GM18517 (cell line): ENCODE results near the gene PLEKHA4.

Source experiments
- ATAC-seq: cut with Tn5 transposase; IDR thresholded peaks from one replicate; pipeline ENCODE4 v1.9.1; 2021; ENCODE audit warnings: mild to moderate bottlenecking, moderate library complexity; ENCODE audit not compliant: unreplicated experiment

Gene PLEKHA4

DNA sequence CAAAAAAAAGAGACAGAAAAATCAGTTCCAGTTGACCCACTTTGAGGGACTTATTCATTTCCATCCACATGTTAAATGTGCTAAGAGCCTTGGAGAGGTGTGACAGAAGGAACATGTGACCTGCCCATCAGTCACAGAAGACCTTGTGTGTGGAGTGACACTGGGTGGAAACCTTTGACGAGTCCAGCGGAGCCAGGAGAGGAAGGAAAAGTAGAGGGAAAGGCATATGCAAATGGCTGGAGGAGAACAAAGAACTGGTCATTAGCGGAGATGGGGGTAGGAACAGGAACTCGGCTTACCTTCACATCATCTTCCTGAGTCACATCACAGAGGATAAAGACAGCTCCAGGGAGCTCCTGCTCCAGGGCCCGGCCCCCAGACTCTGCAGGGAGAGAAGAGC lies 34.4 kb downstream of the PLEKHA4 start:
- no peak for ATAC-seq

GRCh38 chr19:48833049-48833448 lies 35.4 kb downstream of the PLEKHA4 start:
- ATAC-seq, result no peak

DNA sequence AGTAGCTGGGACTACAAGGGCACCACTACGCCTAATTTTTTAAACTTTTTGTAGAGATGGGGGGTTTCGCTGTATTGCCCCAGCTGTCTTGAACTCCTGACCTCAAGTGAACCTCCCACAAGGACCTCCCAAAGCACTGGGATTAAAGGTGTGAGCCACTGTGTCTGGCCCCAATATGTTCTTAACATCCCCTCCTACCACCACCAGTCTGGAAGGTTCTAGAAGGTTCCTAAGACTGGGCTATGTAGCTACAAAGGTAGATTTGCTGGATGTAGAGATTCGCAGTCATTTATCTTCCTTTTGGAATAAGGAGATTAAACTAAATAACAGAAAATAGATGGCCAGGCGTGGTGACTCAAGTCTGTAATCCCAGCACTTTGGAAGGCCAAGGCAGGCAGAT lies 37.5 kb downstream of the PLEKHA4 start:
- ATAC-seq, result no peak

GRCh38 chr19:48830088-48830487 lies 38.3 kb downstream of the PLEKHA4 start:
- ATAC-seq, result no peak

GRCh38 chr19:48826606-48827020 lies 41.8 kb downstream of the PLEKHA4 start:
- no peak for ATAC-seq

DNA sequence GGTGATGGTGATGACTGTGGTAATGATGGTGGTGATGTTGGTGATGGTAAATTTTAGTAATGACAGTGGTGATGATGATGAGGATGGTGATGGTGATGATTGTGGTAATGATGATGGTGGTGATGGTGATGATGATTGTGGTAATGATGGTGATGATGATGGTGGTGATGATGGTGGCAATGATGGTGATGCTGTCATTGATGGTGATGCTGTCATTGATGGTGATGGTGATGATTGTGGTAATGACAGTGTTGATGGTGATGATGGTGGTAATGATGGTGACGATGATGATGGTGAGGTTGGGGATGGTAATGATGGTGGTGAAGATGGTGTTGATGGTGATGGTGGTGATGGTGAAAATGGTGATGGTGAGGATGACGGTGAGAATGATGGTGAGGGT lies 45.9 kb downstream of the PLEKHA4 start:
- no peak for ATAC-seq

GRCh38 chr19:48821633-48822032 lies 46.8 kb downstream of the PLEKHA4 start:
- ATAC-seq, result no peak

DNA sequence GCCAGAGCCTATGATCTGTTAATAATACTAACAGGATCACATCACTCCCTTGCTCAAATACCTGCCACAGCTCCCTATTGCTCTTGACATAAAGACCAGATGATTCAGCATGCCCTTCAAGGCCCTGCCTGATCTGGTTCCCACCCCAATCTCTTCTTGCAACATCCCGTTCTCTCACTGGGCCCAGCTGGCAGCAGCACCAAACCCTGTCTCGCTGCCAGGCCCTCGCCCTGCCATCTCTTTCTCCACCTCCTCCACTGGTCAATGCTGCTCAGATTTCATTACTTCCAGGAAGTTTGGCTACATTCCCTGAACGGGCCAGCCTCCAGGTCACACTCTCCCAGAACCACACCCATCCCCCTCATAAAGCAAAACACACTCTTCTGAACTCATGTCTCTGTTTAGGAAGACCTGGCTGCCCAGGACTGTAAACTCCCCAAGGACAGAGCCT lies 49.0 kb downstream of the PLEKHA4 start:
- no peak for ATAC-seq

DNA sequence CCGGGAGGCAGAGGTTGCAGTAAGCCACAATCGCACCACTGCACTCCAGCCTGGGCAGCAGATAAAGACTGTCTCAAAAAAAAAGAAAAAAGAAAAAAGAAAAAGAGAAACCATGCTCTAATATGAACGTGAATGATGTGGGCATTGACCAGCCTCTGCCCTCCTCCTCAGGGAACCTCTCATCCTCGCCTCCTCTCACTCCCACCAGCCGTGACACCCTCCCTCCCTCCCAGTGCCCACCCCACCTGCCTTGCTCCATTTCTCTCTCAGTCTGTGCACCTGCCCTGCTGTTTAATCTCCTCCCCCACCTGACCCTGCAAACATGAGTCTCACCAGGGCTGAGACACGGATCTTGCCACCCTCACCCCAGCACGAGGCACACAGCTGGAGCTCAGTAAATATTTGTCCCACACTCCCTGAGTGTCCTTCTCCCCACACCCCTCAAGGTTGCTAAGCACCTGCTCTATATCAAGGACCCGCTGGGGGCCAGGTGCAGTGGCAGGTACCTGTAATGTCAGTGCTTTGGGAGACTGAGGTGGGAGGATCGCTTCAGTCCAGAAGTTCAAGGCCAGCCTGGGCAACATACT lies 50.1 kb downstream of the PLEKHA4 start:
- no peak for ATAC-seq

DNA sequence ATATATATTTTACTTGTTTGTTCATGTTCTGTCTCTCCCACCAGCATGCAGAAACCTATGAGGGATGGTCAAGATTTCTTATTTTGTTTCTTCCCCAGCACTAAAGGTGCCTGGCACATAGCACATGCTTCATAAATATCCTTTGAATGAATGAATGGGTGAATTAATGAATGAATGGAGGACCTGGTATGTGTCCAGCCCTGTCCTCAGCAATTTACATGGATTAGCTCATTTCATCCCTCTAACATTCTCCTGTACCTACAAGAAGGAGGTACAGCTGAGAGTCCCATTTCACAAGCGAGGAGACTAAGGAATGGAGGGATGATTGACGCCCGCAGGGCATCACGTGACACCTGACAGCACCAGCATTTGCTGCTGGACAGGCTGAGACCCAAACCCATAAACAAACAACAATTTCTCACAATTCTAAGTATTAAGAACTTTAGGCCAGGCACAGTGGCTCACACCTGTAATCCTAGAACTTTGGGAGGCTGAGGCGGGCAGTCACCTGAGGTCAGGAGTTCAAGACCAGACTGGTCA lies 50.8 kb downstream of the PLEKHA4 start:
- ATAC-seq, result no peak

DNA sequence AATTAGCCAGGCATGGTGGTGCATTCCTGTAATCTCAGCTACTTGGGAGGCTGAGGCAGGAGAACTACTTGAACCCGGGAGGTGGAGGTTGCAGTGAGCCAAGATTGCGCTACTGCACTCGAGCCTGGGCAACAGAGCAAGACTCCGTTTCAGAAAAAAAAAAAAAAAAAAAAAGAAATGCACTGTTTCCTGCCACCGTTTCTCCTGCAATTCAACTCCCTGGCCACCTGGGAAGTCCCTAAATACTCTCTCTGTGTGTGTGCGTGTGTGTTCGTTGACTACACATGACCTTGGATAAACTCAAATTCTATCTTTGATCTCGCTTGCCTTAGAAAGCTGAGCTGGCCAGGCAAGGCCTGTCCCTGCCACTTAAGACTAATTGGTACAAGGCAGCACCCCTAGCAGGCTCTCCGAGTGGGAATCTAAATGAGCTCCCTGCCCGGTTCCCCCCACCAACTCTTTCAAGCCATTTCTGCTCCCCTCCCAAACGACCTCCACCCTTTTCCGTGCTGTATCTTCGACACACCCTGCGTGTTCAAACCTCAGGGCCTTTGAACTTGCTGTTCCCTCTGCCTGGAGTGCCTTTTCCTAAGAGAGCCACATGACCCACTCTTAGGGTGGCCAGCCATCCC lies 52.4 kb downstream of the PLEKHA4 start:
- no peak for ATAC-seq

DNA sequence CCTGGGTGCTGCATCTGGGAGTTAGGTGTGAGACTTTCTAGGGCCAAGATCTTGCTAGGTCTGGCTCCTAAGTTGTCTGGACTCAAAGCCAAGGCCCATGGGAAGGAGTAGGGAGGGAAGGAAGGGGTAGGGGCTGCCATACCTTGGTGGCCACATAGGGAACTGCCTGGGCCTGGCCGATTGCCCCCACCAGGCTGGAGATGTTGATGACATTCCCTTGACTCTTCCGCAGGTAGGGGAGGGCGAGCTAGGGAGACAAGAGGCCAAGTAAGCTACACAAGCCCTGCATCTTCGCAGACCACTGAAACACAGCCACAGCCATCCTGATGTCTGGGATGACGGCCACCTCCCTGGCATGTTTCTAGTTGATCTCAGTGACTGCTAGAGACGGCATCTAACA lies 53.5 kb downstream of the PLEKHA4 start:
- no peak for ATAC-seq

- ATAC-seq, result no peak
Observed at GRCh38 chr19:48813123-48813913, 55.1 kb downstream of the PLEKHA4 start.

DNA sequence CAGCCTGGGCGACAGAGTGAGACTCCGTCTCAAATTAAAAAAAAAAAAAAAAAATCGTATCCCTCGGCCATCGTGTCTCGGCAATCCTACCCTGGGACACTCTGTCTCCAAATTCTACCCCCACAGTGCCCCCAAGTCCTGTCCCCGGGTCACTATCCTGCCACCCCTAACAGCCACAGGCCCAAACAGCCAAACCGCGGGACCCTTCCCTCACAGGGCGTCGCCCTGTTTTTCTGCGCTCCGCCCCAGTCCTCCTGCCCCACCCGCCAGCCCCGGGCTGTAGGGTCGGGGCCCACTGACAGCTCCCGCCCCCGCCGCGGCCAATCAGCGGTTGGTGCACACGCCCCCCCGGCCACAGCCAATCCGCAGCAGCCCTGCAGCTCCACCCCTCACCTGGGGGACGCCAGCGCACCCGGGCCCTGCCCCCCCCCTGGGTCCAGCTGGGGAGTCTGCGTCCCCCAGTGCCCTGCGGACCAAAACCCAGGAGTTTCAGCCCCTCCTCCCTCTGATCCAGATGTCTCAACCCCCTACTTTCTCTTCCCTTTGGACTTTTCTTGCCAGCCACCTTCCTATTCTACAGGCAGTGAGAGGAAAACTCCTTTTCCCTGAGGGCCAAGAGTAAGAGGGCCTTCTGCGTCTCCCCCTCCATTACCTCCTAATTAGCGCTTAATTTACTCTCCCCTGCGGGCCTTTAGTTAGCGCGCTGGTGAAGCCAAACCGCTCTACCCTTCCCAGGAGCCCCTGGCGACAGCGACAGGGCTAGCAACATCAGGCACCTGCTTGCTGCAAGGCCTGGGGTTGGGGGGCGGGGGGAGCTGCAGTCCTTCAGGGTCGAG lies 56.1 kb downstream of the PLEKHA4 start:
- ATAC-seq, result no peak

DNA sequence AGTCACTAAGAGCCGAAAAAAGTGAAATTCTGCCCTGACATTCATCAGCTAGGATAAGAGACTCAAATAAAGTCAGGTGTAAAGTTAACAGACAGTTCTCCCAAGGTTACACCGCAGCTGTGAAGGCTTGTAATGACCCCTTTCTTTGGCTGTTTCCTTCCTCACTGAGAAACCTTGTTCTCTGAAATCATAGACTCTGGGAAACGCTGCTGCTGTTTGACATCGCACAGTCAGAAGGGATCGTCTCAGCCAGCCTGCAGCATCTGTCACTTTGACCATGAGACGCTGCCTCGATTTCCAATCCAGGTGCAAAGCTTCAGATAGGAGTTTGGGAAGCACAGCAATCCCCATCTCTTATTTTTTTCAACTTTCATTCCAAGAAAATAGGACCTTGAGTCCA lies 58.3 kb downstream of the PLEKHA4 start:
- ATAC-seq, result no peak

DNA sequence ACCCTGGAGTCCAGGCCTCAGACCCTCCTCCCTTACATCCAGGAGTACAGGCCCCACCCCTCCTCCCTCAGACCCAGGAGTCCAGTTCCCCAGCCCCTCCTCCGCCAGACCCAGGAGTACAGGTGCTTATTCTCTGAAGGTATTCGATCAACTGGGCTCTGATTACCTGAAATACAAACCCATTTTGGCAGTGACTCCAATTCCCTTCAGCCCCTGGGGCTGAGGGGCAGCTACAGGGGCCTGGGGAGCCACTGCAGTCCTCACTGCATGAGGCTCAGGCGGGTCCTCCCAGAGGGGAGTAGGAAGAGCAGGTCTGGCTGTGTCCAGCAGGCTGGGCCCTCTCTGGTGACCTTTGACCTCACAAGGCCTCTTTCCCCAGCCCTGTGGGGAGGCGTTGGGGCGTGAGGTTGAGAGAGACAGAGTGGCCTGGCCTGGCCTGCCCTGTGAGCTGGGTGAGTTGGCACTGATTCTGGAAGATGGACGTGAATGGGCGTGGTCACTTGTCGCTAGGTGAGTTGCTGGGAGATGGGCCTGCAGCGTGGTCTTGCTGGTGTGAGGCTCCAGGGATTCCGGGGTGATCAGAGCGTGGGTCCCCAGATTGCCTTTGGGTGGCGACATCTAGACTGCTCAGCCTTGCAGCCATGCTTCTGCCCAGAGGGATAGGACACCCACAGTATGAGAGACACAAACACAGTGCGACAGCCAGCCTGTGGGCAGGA lies 60.7 kb downstream of the PLEKHA4 start:
- no peak for ATAC-seq

GRCh38 chr19:48806818-48807589 lies 61.4 kb downstream of the PLEKHA4 start:
- no peak for ATAC-seq

GRCh38 chr19:48806518-48806817 lies 61.9 kb downstream of the PLEKHA4 start:
- no peak for ATAC-seq

DNA sequence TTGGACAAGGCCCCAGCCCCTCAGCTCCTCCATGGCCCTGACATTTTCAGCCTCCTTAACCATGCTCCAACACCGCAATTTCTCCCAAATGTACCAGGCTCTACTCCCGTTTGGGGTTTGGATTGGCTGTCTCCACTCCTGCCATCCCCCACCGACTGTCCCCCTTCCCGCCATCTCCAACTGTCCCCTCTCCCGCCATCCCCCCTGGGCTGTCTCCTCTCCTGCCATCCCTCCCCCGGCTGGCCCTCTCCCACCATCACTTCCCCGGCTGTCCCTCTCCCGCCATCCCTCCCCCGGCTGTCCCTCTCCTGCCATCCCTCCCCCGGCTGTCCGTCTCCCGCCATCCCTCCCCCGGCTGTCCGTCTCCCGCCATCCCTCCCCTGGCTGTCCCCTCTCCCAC lies 63.0 kb downstream of the PLEKHA4 start:
- no peak for ATAC-seq

DNA sequence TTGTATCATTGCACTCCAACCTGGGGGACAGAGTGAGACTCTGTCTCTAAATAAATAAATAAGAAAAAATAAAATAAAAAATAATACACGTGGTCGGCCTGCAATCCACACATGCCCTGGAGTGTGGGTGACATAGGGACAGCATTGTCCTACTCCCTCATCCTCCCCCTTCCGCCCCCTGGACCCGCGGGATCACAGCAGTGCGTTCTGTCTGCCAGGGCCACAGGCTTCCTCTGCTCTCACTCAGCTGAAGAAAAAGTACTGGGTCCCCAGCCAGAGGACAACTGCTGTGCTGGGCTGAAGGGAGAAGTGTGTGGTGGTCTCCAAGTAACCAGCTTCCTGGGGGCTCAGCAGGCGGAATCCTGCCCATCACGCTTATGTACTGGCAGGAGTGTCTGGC lies 63.9 kb downstream of the PLEKHA4 start:
- ATAC-seq, result no peak
